Endodermal cell (in vitro differentiated cells): ENCODE measurements around the gene NAB1. TPM values are rescaled to one million over a fixed set of nuclear protein-coding genes. Genes with fewer than 3 reads are reported as not detected.

ENCODE experiments used
- DNase-seq: peaks from one replicate; pipeline ENCODE4 v3.0.0-alpha.2; 2017
- H3K27ac ChIP-seq: 2 replicates; pipeline ENCODE4 v1.5.1; 2013; ENCODE audit warnings: mild to moderate bottlenecking, low read depth, low read length, moderate library complexity
- H3K27me3 ChIP-seq: 2 replicates; pipeline ENCODE4 v1.6.1; 2013; ENCODE audit warnings: mild to moderate bottlenecking, low read length, moderate library complexity; ENCODE audit not compliant: insufficient read depth, control insufficient read depth, poor library complexity, severe bottlenecking
- H3K36me3 ChIP-seq: 2 replicates; pipeline ENCODE4 v1.7.0; 2013; ENCODE audit warnings: mild to moderate bottlenecking, low read length, moderate library complexity; ENCODE audit not compliant: control insufficient read depth, insufficient read depth
- H3K4me1 ChIP-seq: one replicate; pipeline ENCODE4 v1.7.0; 2013; ENCODE audit warnings: low read length; ENCODE audit not compliant: control insufficient read depth, insufficient read depth
- H3K4me3 ChIP-seq: 2 replicates; pipeline ENCODE4 v1.5.1; 2013; ENCODE audit warnings: mild to moderate bottlenecking, low read length, moderate library complexity
- H3K9ac ChIP-seq: 2 replicates; pipeline ENCODE4 v1.6.1; 2013; ENCODE audit warnings: mild to moderate bottlenecking, low read length, moderate library complexity; ENCODE audit not compliant: poor library complexity, severe bottlenecking; ENCODE audit errors: extremely low read depth
- H3K9me3 ChIP-seq: 2 replicates; pipeline ENCODE4 v1.6.1; 2013; ENCODE audit warnings: mild to moderate bottlenecking, low read length, moderate library complexity; ENCODE audit not compliant: control insufficient read depth
- H3K27ac Mint-ChIP-seq: 2 replicates; pipeline ENCODE4 v1.8.0; 2020; ENCODE audit warnings: mixed read lengths
- H3K27me3 Mint-ChIP-seq: 2 replicates; pipeline ENCODE4 v1.8.0; 2021; ENCODE audit warnings: mild to moderate bottlenecking, mixed read lengths; ENCODE audit not compliant: insufficient read depth
- H3K36me3 Mint-ChIP-seq: 2 replicates; pipeline ENCODE4 v1.8.0; 2020; ENCODE audit warnings: low read depth, mixed read lengths
- H3K4me1 Mint-ChIP-seq: 2 replicates; pipeline ENCODE4 v1.8.0; 2020; ENCODE audit warnings: mixed read lengths
- H3K4me3 Mint-ChIP-seq: 2 replicates; pipeline ENCODE4 v1.8.0; 2020; ENCODE audit warnings: mild to moderate bottlenecking, moderate library complexity, mixed read lengths
- H3K9me3 Mint-ChIP-seq: 2 replicates; pipeline ENCODE4 v1.8.0; 2020; ENCODE audit warnings: mild to moderate bottlenecking, mixed read lengths
- WGBS, 2 experiments: methylation state at CpG; one replicate each; pipeline versions ENCODE4 v1.1.5 to v1.1.7; 2013; ENCODE audit warnings: missing lambda C conversion rate in 2 of 2, mixed read lengths in 1 of 2; ENCODE audit not compliant: insufficient coverage in 1 of 2, insufficient read length in 1 of 2; 5-methylcytosine and 5-hydroxymethylcytosine counted together
- total RNA-seq, 2 donors: library from RNA; stranded (reverse); fragmentation: NEBNext Ultra II Directional in 1 of 2; extraction: Animal tissue kit (Norgen Biotek cat#: 25700) in 1 of 2; gene quantifications; 2 replicates in 1 of 2; 3 replicates in 1 of 2; pipeline ENCODE4 v1.2.1, GENCODE V29; 2021
- TF ChIP-seq, protein P1 (sequence below): fragments of 200-600 bp; sonication (generic); conservative IDR thresholded peaks from 2 replicates; pipeline ENCODE4 v1.5.0; 2021; ENCODE audit warnings: antibody characterized with exemption, mild to moderate bottlenecking

The NAB1 gene
- total RNA-seq, 2 donors from 2014 or later, result 21.7 to 36.1 TPM

DNA sequence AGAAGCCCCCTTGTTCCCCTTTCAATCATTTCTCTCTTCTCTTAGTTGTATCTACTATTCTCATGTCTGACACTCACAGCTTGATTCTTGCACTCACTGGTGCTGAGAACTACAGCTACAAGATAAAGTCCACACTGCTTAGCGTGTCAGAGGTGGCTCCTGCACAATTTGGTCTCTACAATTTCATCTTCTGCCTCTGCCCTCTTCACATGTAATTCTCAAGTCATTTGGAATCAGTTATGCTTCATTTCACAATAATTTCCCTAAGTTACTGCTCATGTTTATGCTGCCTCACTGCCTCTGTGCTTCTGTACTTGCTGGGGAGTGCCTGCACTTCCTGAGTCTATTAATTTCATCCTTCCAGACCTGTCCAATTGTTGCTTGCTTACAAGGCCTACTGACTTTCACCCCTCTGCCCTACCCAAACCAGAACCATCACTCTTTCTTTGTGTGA lies 11.6 kb upstream of the NAB1 start:
- H3K9me3 Mint-ChIP-seq, result no peaks in the 10 kb centered on the region
- Histone ChIP-seq H3K27me3 (no peaks in the 10 kb centered on the region), H3K27ac (peak overlapping the region; percentile 45), H3K4me3 (peak overlapping the region; percentile 50), H3K4me1 (peaks cover 14% of the 10 kb centered on the region), H3K36me3 (no peaks in the 10 kb centered on the region), H3K9me3 (no peaks in the 10 kb centered on the region), H3K9ac (peak overlapping the region; percentile 34)
- peaks cover 33% of the 10 kb centered on the region for H3K4me1 Mint-ChIP-seq
- TF ChIP-seq, protein P1, sequence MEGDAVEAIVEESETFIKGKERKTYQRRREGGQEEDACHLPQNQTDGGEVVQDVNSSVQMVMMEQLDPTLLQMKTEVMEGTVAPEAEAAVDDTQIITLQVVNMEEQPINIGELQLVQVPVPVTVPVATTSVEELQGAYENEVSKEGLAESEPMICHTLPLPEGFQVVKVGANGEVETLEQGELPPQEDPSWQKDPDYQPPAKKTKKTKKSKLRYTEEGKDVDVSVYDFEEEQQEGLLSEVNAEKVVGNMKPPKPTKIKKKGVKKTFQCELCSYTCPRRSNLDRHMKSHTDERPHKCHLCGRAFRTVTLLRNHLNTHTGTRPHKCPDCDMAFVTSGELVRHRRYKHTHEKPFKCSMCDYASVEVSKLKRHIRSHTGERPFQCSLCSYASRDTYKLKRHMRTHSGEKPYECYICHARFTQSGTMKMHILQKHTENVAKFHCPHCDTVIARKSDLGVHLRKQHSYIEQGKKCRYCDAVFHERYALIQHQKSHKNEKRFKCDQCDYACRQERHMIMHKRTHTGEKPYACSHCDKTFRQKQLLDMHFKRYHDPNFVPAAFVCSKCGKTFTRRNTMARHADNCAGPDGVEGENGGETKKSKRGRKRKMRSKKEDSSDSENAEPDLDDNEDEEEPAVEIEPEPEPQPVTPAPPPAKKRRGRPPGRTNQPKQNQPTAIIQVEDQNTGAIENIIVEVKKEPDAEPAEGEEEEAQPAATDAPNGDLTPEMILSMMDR, result no peak
- peak; percentile 59 for DNase-seq
- no peaks in the 10 kb centered on the region for H3K36me3 Mint-ChIP-seq
- H3K4me3 Mint-ChIP-seq, result no peak overlapping the region
- peak overlapping the region; percentile 32 for H3K27ac Mint-ChIP-seq
- H3K27me3 Mint-ChIP-seq, result no peaks in the 10 kb centered on the region
- 29 to 39% methylated on average over 1 of the region's 1 CpG for WGBS, 2 experiments

DNA sequence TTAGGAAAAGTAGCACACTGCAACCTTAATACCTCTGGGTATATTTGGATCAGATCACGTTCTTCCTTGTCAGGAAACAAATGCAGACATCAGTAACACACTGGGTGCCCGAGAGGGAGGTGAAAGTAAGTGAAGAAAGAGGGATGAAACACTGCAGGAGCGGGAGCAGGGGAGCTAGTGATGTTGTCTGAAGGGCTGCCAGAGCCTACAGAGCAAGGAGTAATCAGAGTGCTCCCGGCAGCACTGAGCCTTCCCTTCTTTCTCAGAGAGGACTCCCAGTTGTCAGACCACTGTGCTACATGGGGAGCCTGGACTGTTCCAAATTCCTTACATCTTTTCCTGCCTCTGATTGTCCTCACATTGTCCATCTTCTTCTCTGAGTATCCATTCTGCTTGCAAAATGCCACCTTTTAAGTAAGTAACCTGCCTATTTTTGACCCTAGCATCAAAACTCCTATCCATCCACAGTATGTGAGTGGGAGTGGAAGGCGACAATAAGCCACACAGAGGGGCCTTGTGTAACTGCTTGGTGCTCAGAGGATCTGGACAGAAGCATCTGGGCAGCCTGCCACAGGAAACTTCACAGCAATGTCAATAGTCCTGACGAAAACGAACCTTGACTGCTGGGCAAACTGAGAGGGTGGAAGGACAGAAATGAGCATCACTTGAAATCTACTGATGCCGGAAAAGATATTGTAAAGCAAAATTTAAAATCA lies 10.8 kb upstream of the NAB1 start:
- Mint-ChIP-seq H3K27ac (peak overlapping the region; percentile 32), H3K4me3 (no peak overlapping the region), H3K4me1 (peaks cover 33% of the 10 kb centered on the region), H3K36me3 (no peaks in the 10 kb centered on the region), H3K9me3 (no peaks in the 10 kb centered on the region), H3K27me3 (no peaks in the 10 kb centered on the region)
- peak; percentile 58 for DNase-seq
- H3K36me3 ChIP-seq, result no peaks in the 10 kb centered on the region
- TF ChIP-seq, protein P1, result no peak
- H3K27ac ChIP-seq, result peak overlapping the region; percentile 45
- no peak overlapping the region for H3K9ac ChIP-seq
- no peak overlapping the region for H3K4me3 ChIP-seq
- 64 to 78% methylated on average over 5 to 8 of the region's 8 CpGs for WGBS, 2 experiments
- H3K4me1 ChIP-seq, result peaks cover 14% of the 10 kb centered on the region
- no peaks in the 10 kb centered on the region for H3K9me3 ChIP-seq
- H3K27me3 ChIP-seq, result no peaks in the 10 kb centered on the region

DNA sequence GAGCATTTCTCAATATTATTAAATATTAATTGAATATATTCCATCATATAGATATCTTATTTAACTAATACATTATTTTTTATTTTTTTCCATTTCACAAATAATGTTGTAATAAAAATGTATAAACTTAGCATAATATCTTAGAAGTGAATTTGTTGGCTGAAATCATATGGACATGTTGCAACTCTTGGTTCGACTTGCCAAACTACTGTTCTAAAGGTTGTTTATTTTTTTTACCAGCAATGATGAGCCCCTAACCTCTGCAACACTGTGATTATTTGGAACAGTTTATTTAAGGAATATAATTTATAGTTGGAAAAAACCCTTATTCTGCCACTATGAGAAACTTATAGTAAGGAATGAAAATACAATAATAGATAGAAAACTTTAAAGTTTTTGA lies 8.8 kb upstream of the NAB1 start:
- H3K9me3 ChIP-seq, result no peaks in the 10 kb centered on the region
- DNase-seq, result no peak
- Mint-ChIP-seq H3K27ac (no peak overlapping the region), H3K4me3 (no peak overlapping the region), H3K36me3 (no peaks in the 10 kb centered on the region), H3K9me3 (no peaks in the 10 kb centered on the region), H3K27me3 (no peaks in the 10 kb centered on the region), H3K4me1 (peaks cover 26% of the 10 kb centered on the region)
- H3K36me3 ChIP-seq, result no peaks in the 10 kb centered on the region
- H3K9ac ChIP-seq, result no peak overlapping the region
- H3K27me3 ChIP-seq, result no peaks in the 10 kb centered on the region
- H3K27ac ChIP-seq, result no peak overlapping the region
- 69 to 80% methylated on average over 1 of the region's 1 CpG for WGBS, 2 experiments
- H3K4me1 ChIP-seq, result peaks cover 14% of the 10 kb centered on the region
- H3K4me3 ChIP-seq, result no peak overlapping the region
- TF ChIP-seq, protein P1, result no peak
